Tibial nerve (tissue), 4 donors: ENCODE measurements around the gene ATP23. TPM values are rescaled to one million over a fixed set of nuclear protein-coding genes. Genes with fewer than 3 reads are reported as not detected.

Experiments
- DNase-seq, 2 donors: peaks; one replicate each; pipeline ENCODE4 v3.0.0-alpha.2; 2019; ENCODE audit warnings: low spot score in 2 of 2
- H3K27ac ChIP-seq, 4 donors: fragments of 200-600 bp; sonication (generic) in 3 of 4; one replicate each; pipeline ENCODE4 v1.5.1; 2017 to 2019; ENCODE audit warnings: mild to moderate bottlenecking in 1 of 4
- H3K27me3 ChIP-seq, 2 donors: fragments of 200-600 bp; sonication (generic) in 1 of 2; one replicate each; pipeline versions ENCODE4 v1.5.1 to v1.6.0; 2017 to 2019
- H3K36me3 ChIP-seq, 3 donors: fragments of 200-600 bp; sonication (generic); one replicate each; pipeline ENCODE4 v1.5.1; 2018 to 2019
- H3K4me1 ChIP-seq, 4 donors: fragments of 200-600 bp; sonication (generic) in 3 of 4; one replicate each; pipeline ENCODE4 v1.5.1; 2017 to 2019
- H3K4me3 ChIP-seq, 4 donors: fragments of 200-600 bp; sonication (generic) in 3 of 4; one replicate each; pipeline ENCODE4 v1.5.1; 2017 to 2019; ENCODE audit warnings: mild to moderate bottlenecking in 1 of 4, moderate library complexity in 1 of 4
- H3K9me3 ChIP-seq, 4 donors: fragments of 200-600 bp; sonication (generic) in 3 of 4; one replicate each; pipeline ENCODE4 v1.5.1; 2017 to 2019
- CTCF ChIP-seq, 5 experiments: fragments of 200-600 bp in 3 of 5; fragments of 450-650 bp in 2 of 5; sonication (generic) in 3 of 5; IDR thresholded peaks; one replicate each; pipeline ENCODE4 v1.5.1; 2016 to 2019; ENCODE audit warnings: antibody characterized with exemption in 5 of 5, mild to moderate bottlenecking in 3 of 5, moderate library complexity in 2 of 5
- EP300 ChIP-seq, 2 donors: sonication (generic); formaldehyde crosslinking; IDR thresholded peaks; one replicate each; pipeline ENCODE4 v1.6.1; 2017; ENCODE audit warnings: antibody characterized with exemption in 2 of 2, mild to moderate bottlenecking in 1 of 2
- POLR2A ChIP-seq, 2 donors: fragments of 450-650 bp; IDR thresholded peaks; one replicate each; pipeline ENCODE4 v1.6.1; 2017; ENCODE audit warnings: antibody characterized with exemption in 2 of 2, mild to moderate bottlenecking in 2 of 2, moderate library complexity in 2 of 2
- WGBS, 2 donors: methylation state at CpG; one replicate each; pipeline ENCODE4 v1.1.5; 2018; 5-methylcytosine and 5-hydroxymethylcytosine counted together
- total RNA-seq, 4 donors: library from RNA; depleted of rRNA; stranded (reverse); fragments of >200 nt; gene quantifications; one replicate each; pipeline ENCODE4 v1.1.0, GENCODE V29; 2016

Gene ATP23
- total RNA-seq, 4 donors from 2014 or later: 2.2 to 20.7 (median 8.0) TPM

DNA sequence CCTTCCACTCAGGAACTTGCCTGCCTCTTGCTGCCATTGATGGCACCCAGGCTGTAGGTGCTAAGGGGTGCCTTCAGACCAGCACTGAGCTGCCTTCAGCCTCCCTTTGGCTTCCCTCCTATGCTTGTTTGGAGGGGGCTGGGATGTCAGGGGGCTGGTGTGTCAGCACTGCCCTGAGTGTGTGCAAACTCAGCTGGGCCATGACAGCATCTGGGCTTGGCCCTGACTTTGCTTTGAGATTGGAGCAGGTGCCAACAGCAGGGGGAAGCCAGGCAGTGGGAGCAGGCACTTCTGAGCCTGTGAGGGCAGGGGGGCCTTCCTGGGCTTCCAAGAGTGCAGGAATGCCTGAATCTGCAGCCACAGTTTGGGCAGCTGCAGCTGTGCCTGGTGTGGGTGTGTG lies 56.9 kb downstream of the ATP23 start:
- no peak overlapping the region for H3K4me3 ChIP-seq
- H3K4me1 ChIP-seq: no peaks in the 10 kb centered on the region
- no peak for DNase-seq
- H3K27ac ChIP-seq: no peak overlapping the region
- no peaks in the 10 kb centered on the region for H3K36me3 ChIP-seq
- peaks cover 0 to 61% (median 9%) of the 10 kb centered on the region in 4 donors for H3K9me3 ChIP-seq
- H3K27me3 ChIP-seq: no peaks in the 10 kb centered on the region
- TF ChIP-seq POLR2A (IDR thresholded peaks at IDR 0.05): no peak
- TF ChIP-seq CTCF (IDR thresholded peaks at IDR 0.05): no peak
- TF ChIP-seq EP300 (IDR thresholded peaks at IDR 0.05): no peak

- Histone ChIP-seq H3K9me3 (peaks cover 0 to 58% (median 9%) of the 10 kb centered on the region in 4 donors), H3K4me3 (no peak overlapping the region), H3K27me3 (no peaks in the 10 kb centered on the region), H3K36me3 (no peaks in the 10 kb centered on the region), H3K27ac (no peak overlapping the region), H3K4me1 (no peaks in the 10 kb centered on the region)
- DNase-seq: no peak
- 93 to 94% methylated on average over 2 of the region's 2 CpGs for WGBS, 2 donors
- no peak for TF ChIP-seq EP300 (IDR thresholded peaks at IDR 0.05)
- TF ChIP-seq POLR2A (IDR thresholded peaks at IDR 0.05): no peak
- TF ChIP-seq CTCF (IDR thresholded peaks at IDR 0.05): no peak
These were observed 59.1 kb downstream of the ATP23 start for GRCh38 chr12:58000499-58000898.

GRCh38 chr12:58007875-58008274 lies 66.5 kb downstream of the ATP23 start:
- 82 to 90% methylated on average over 4 of the region's 4 CpGs for WGBS, 2 donors
- no peaks in the 10 kb centered on the region for H3K9me3 ChIP-seq
- DNase-seq: no peak
- TF ChIP-seq EP300 (IDR thresholded peaks at IDR 0.05) (no peak), POLR2A (IDR thresholded peaks at IDR 0.05) (no peak), CTCF (IDR thresholded peaks at IDR 0.05) (no peak)
- H3K4me1 ChIP-seq: peaks cover 0 to 7% (median 0%) of the 10 kb centered on the region in 4 donors
- no peak overlapping the region for H3K27ac ChIP-seq
- H3K4me3 ChIP-seq: no peak overlapping the region
- H3K27me3 ChIP-seq: no peaks in the 10 kb centered on the region
- no peaks in the 10 kb centered on the region for H3K36me3 ChIP-seq

DNA sequence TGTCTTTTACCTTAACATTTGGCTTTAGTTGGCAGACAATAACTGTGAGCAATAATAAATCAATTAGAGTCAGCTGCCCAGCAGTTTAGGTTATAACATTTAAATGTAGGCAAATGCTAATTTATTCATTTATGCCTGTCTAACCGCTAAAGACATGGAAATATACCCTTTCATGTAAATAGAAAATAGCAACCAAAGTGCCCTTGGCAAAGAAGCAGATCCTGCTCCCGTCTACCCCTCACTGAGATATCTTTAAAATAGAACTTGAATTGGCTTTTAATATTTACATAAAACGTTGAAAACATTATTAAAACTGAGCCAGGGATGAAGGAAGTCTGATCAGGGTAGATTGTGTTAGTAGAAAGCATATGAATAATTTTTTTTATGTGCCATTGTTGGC lies 67.3 kb downstream of the ATP23 start:
- 42 to 57% methylated on average over 3 of the region's 3 CpGs for WGBS, 2 donors
- TF ChIP-seq CTCF (IDR thresholded peaks at IDR 0.05) (no peak), POLR2A (IDR thresholded peaks at IDR 0.05) (no peak), EP300 (IDR thresholded peaks at IDR 0.05) (no peak)
- no peak overlapping the region for H3K27ac ChIP-seq
- H3K36me3 ChIP-seq: no peaks in the 10 kb centered on the region
- DNase-seq: no peak
- H3K4me3 ChIP-seq: no peak overlapping the region
- H3K4me1 ChIP-seq: peaks cover 0 to 7% (median 0%) of the 10 kb centered on the region in 4 donors
- no peaks in the 10 kb centered on the region for H3K9me3 ChIP-seq
- H3K27me3 ChIP-seq: no peaks in the 10 kb centered on the region

Other genes with a start within 250 kb of the ATP23 start
- 100 to 1,000 TPM; 185 to 288 (median 224) TPM for gene OS9, start 247.4 kb upstream of the ATP23 start, total RNA-seq
- gene AGAP2, start 202.8 kb upstream of the ATP23 start, total RNA-seq: 1 to 10 TPM; 1.1 to 5.7 (median 2.5) TPM
- 100 to 1,000 TPM in 1 of 4 donors, 10 to 100 TPM in 3; 47.1 to 115 (median 80.1) TPM for gene TSPAN31, start 196.5 kb upstream of the ATP23 start, total RNA-seq
- 100 to 1,000 TPM in 2 of 4 donors, 10 to 100 TPM in 2; 79.1 to 156 (median 99.0) TPM for gene CDK4, start 189.3 kb upstream of the ATP23 start, total RNA-seq
- 10 to 100 TPM in 2 of 4 donors, 1 to 10 TPM in 2; 4.2 to 19.8 (median 10.4) TPM for gene MARCHF9, start 186.5 kb upstream of the ATP23 start, total RNA-seq
- 1 to 10 TPM in 1 of 4 donors, not detected in 3; 3.0 TPM for gene CYP27B1, start 174.5 kb upstream of the ATP23 start, total RNA-seq
- 10 to 100 TPM in 2 of 4 donors, 1 to 10 TPM in 2; 6.5 to 17.7 (median 10.1) TPM for gene METTL1, start 169.5 kb upstream of the ATP23 start, total RNA-seq
- gene EEF1AKMT3, start 169.0 kb upstream of the ATP23 start, total RNA-seq: 10 to 100 TPM in 2 of 4 donors, 1 to 10 TPM in 2; 8.0 to 16.3 (median 9.6) TPM
- gene TSFM, start 158.8 kb upstream of the ATP23 start, total RNA-seq: 10 to 100 TPM; 13.5 to 23.2 (median 22.4) TPM
- 1 to 10 TPM; 2.3 to 4.2 (median 3.3) TPM for gene AVIL, start 122.8 kb upstream of the ATP23 start, total RNA-seq
- gene CTDSP2, start 94.8 kb upstream of the ATP23 start, total RNA-seq: 100 to 1,000 TPM; 117 to 141 (median 123) TPM